ENCODE data around the gene NFE2L3. TPM values are rescaled to one million over a fixed set of nuclear protein-coding genes. Genes with fewer than 3 reads are reported as not detected.
A peak's percentile ranks its signal among the peaks of the same experiment; 100 is the strongest.

NFE2L3 gene
- total RNA-seq, 3 donors from 2014 or later: 2.2 to 5.8 (median 4.9) TPM

DNA sequence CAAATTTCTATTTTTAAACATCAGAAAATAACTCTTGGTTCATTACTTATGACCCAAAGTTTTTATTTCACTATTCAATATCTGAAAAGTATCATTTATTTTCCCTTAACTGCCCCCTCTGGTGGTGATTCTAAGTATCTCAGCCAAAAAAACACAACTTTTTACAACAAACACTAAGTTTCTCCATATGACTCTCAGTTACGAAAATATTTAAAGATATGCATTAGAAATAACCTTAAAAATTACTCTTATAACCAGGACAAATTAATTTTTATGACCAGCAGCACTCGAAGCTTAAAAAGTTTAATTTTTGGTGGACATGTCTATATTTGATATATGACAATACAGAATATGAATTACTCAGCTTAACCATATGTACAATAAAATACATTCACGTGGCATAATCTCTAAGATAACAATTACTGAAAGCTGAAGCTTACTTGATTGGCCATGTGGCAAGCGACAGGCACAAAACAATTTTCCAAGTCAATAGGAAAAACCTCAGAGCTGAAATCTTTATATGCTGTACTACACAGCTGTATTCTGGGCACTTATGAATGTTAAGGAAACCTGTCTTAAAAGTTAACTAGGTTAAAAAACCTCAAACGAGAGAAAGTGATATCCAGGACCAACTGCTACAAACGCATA lies 46.3 kb downstream of the NFE2L3 start:
- no peak for DNase-seq (ENCODE audit: low spot score in 2 of 2)
- H3K9me3 ChIP-seq: no peaks in the 10 kb centered on the region
- peak overlapping the region; percentile 100 for H3K27ac ChIP-seq
- H3K4me1 ChIP-seq: peaks cover 2 to 29% of the 10 kb centered on the region in 2 donors
- no peaks in the 10 kb centered on the region for H3K27me3 ChIP-seq
- peak overlapping the region; percentile 97 to 100 (median 100) for H3K4me3 ChIP-seq
- TF ChIP-seq, protein P1, sequence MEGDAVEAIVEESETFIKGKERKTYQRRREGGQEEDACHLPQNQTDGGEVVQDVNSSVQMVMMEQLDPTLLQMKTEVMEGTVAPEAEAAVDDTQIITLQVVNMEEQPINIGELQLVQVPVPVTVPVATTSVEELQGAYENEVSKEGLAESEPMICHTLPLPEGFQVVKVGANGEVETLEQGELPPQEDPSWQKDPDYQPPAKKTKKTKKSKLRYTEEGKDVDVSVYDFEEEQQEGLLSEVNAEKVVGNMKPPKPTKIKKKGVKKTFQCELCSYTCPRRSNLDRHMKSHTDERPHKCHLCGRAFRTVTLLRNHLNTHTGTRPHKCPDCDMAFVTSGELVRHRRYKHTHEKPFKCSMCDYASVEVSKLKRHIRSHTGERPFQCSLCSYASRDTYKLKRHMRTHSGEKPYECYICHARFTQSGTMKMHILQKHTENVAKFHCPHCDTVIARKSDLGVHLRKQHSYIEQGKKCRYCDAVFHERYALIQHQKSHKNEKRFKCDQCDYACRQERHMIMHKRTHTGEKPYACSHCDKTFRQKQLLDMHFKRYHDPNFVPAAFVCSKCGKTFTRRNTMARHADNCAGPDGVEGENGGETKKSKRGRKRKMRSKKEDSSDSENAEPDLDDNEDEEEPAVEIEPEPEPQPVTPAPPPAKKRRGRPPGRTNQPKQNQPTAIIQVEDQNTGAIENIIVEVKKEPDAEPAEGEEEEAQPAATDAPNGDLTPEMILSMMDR (IDR thresholded peaks at IDR 0.05): peak; percentile 77 to 88 (median 83)
- no peak for TF ChIP-seq POLR2AphosphoS5 (IDR thresholded peaks at IDR 0.05)
- intact Hi-C loops (cut with DNase I; ENCODE audit: low total_unique reads): no loop called here
- H3K36me3 ChIP-seq: no peaks in the 10 kb centered on the region

DNA sequence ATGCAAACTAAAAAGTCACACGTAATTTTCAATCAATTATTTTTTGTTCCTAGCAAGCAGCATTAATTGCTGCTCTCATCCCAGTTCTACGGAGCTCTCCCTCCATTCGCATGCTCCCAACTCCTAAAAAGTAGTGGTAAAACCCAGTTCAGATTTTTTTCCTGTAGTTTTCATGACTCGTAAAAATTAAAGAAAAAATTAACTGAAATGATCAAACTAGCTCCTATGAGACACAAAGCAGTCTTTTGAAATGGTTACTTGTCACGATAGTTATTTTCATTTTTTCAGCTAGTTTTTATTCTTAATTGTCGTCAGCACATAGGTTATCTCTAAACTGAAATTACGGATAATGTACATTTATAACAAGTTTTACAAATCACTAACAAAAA lies 46.8 kb downstream of the NFE2L3 start:
- DNase-seq (ENCODE audit: low spot score in 2 of 2): no peak
- peak overlapping the region; percentile 97 to 100 (median 100) for H3K4me3 ChIP-seq
- TF ChIP-seq, protein P1 (IDR thresholded peaks at IDR 0.05): no peak
- TF ChIP-seq POLR2AphosphoS5 (IDR thresholded peaks at IDR 0.05) (no peak), POLR2A (IDR thresholded peaks at IDR 0.05) (no peak)
- peak overlapping the region; percentile 100 for H3K27ac ChIP-seq
- no peaks in the 10 kb centered on the region for H3K9me3 ChIP-seq
- intact Hi-C loops (cut with DNase I; ENCODE audit: low total_unique reads): no loop called here
- no peaks in the 10 kb centered on the region for H3K36me3 ChIP-seq
- peaks cover 2 to 29% of the 10 kb centered on the region in 2 donors for H3K4me1 ChIP-seq
- H3K27me3 ChIP-seq: no peaks in the 10 kb centered on the region

DNA sequence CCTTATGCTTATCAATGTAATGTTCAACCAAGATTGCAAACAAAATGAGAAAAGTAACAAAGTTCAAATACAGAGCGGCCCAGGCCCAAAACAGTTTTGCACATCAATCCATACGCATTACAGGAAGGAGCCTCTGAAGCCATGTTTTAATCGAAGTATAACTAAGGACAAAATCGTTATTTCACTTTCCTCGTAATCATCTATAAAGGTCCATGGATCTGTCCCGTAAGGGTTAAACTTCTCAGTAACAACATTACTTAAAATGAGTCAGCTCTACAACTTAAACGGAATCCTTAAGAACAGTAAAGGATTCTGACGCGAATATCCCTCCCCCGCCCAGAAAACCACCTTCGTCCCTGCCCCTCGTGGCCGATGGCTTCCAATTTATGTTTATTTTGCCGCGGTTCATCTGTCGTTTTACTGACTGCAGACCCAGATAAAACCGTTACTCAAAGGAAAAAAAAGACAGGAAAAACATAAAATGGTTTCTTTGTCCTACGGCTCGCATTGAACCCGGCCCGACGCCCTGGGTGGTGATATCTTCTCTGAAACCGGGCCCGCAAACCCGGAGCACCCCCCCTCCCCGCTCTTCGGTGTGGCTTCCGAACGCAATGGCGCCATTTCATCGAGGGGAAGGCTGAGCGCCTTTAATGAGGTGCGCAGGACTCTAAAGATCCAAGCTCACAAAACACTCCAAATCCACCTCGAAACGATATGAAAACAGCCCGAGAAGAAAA lies 47.5 kb downstream of the NFE2L3 start:
- intact Hi-C loops (cut with DNase I; ENCODE audit: low total_unique reads): loop anchor here (10.0 kb wide), 1 partner anchor 955 kb away; the partner anchor contains the start of genes HOXA3 and HOXA7
- no peaks in the 10 kb centered on the region for H3K36me3 ChIP-seq
- H3K4me3 ChIP-seq: peak overlapping the region; percentile 97 to 100 (median 100)
- peak; percentile 64 to 68 for DNase-seq (ENCODE audit: low spot score in 2 of 2)
- peak overlapping the region; percentile 100 for H3K27ac ChIP-seq
- H3K9me3 ChIP-seq: no peaks in the 10 kb centered on the region
- no peaks in the 10 kb centered on the region for H3K27me3 ChIP-seq
- TF ChIP-seq POLR2AphosphoS5 (IDR thresholded peaks at IDR 0.05): peak; percentile 34 to 85 (median 72)
- TF ChIP-seq POLR2A (IDR thresholded peaks at IDR 0.05): peak; percentile 55
- TF ChIP-seq, protein P1 (IDR thresholded peaks at IDR 0.05): no peak
- H3K4me1 ChIP-seq: peaks cover under 1 to 24% of the 10 kb centered on the region in 2 donors

DNA sequence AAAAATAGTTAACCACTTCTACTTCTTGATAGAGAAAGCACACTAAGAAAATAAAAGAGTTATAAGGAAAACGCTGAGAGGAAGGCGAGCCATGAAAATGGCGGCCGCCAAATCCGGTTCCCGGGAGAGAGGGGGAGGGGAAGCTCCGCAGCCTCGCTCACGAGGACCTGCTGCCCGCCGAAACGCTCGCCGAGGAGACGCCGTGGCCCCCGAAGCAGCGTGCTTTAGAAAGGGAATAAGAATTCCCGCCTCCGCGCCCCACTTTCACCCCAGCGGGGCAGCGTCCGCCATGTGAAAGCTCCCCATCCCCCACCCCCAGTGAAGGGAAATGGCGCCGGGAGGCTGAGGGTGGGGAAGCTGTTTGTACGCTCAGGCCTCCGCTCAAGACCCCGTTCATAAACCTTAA lies 48.0 kb downstream of the NFE2L3 start:
- peak overlapping the region; percentile 100 for H3K27ac ChIP-seq
- TF ChIP-seq POLR2A (IDR thresholded peaks at IDR 0.05) (no peak), POLR2AphosphoS5 (IDR thresholded peaks at IDR 0.05) (no peak)
- TF ChIP-seq, protein P1 (IDR thresholded peaks at IDR 0.05): no peak
- intact Hi-C loops (cut with DNase I; ENCODE audit: low total_unique reads): loop anchor here (10.0 kb wide), 1 partner anchor 955 kb away; the partner anchor contains the start of genes HOXA3 and HOXA7
- peak; percentile 60 to 70 for DNase-seq (ENCODE audit: low spot score in 2 of 2)
- no peaks in the 10 kb centered on the region for H3K9me3 ChIP-seq
- peak overlapping the region; percentile 97 to 100 (median 100) for H3K4me3 ChIP-seq
- no peaks in the 10 kb centered on the region for H3K27me3 ChIP-seq
- no peaks in the 10 kb centered on the region for H3K36me3 ChIP-seq
- H3K4me1 ChIP-seq: peaks cover 2 to 21% of the 10 kb centered on the region in 2 donors

All from breast epithelium (tissue), 4 donors.